ENCODE results near the gene DSTYK.

DNA sequence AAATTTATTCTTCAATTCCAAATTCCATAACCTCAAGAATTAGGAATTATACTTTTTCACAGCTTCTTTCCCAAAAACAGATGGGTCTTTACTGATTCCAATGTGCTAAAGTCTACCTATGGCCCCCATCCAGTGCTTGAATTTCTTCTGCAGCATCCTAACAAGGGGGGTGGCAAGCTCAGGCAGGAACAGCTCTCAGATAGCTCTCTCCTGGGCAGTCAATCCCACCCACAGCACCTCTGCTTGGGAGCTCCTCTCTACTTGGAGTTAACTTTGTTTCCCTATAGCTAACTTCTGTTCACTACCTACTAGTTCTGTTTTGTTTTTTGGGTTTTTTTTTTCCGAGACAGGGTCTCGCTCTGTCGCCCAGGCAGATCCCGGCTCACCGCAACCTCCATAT is 101.8 kb downstream of the DSTYK start:
- TF ChIP-seq CTCF (IDR thresholded peaks at IDR 0.05) (no peak), POLR2A (IDR thresholded peaks at IDR 0.05) (no peak)

All from uterus (tissue), 2 donors.